Effector memory CD4-positive, alpha-beta T cell (primary cell): ENCODE measurements around the gene MCOLN3.

ENCODE experiments used
- DNase-seq, 3 donors: peaks; one replicate each; pipeline ENCODE4 v3.0.0-alpha.2; 2020
- H3K27ac ChIP-seq: 2 replicates; pipeline ENCODE4 v1.7.0; 2013; ENCODE audit warnings: mild to moderate bottlenecking, low read length, moderate library complexity; ENCODE audit not compliant: insufficient read depth, poor library complexity, severe bottlenecking
- H3K27me3 ChIP-seq: replicated peaks from 2 replicates; pipeline ENCODE4 v1.7.0; 2013; ENCODE audit warnings: mild to moderate bottlenecking, low read length; ENCODE audit not compliant: insufficient read depth, control insufficient read depth, poor library complexity, severe bottlenecking
- H3K36me3 ChIP-seq: 2 replicates; pipeline ENCODE4 v1.7.0; 2013; ENCODE audit warnings: mild to moderate bottlenecking, low read length, moderate library complexity; ENCODE audit not compliant: control insufficient read depth, insufficient read depth
- H3K4me1 ChIP-seq: 2 replicates; pipeline ENCODE4 v1.7.0; 2013; ENCODE audit warnings: low read length, mild to moderate bottlenecking; ENCODE audit not compliant: control insufficient read depth, insufficient read depth, poor library complexity, severe bottlenecking
- H3K4me3 ChIP-seq: 2 replicates; pipeline ENCODE4 v1.7.0; 2013; ENCODE audit warnings: low read length, low read depth, mild to moderate bottlenecking; ENCODE audit not compliant: insufficient read depth, poor library complexity, severe bottlenecking
- H3K9me3 ChIP-seq: 2 replicates; pipeline ENCODE4 v1.7.0; 2013; ENCODE audit warnings: mild to moderate bottlenecking, low read length, moderate library complexity; ENCODE audit not compliant: control insufficient read depth

The MCOLN3 gene

GRCh38 chr1:85054664-85055063 is 6.4 kb upstream of the MCOLN3 start:
- Histone ChIP-seq H3K4me1 (peaks cover 18% of the 10 kb centered on the region), H3K4me3 (no peak overlapping the region), H3K27ac (no peak overlapping the region), H3K9me3 (no peaks in the 10 kb centered on the region), H3K27me3 (peaks cover 8% of the 10 kb centered on the region), H3K36me3 (no peaks in the 10 kb centered on the region)
- DNase-seq = no peak

GRCh38 chr1:85049735-85050166 is 1.5 kb upstream of the MCOLN3 start:
- Histone ChIP-seq H3K27ac (no peak overlapping the region), H3K4me3 (no peak overlapping the region), H3K27me3 (peaks cover 19% of the 10 kb centered on the region), H3K36me3 (no peaks in the 10 kb centered on the region), H3K9me3 (no peaks in the 10 kb centered on the region), H3K4me1 (peaks cover 32% of the 10 kb centered on the region)
- DNase-seq = no peak

GRCh38 chr1:85047472-85048295 is 616 bp downstream of the MCOLN3 start:
- Histone ChIP-seq H3K4me3 (peak overlapping the region; percentile 59), H3K4me1 (peaks cover 32% of the 10 kb centered on the region), H3K27ac (no peak overlapping the region), H3K27me3 (peaks cover 19% of the 10 kb centered on the region), H3K36me3 (no peaks in the 10 kb centered on the region), H3K9me3 (no peaks in the 10 kb centered on the region)
- no peak for DNase-seq

- H3K4me1 ChIP-seq = peaks cover 32% of the 10 kb centered on the region
- peaks cover 19% of the 10 kb centered on the region for H3K27me3 ChIP-seq
- H3K36me3 ChIP-seq = no peaks in the 10 kb centered on the region
- DNase-seq = no peak
- no peak overlapping the region for H3K4me3 ChIP-seq
- H3K27ac ChIP-seq = no peak overlapping the region
- H3K9me3 ChIP-seq = no peaks in the 10 kb centered on the region
These were observed 1.2 kb downstream of the MCOLN3 start for GRCh38 chr1:85047144-85047471.

GRCh38 chr1:85042413-85042812 is 5.9 kb downstream of the MCOLN3 start:
- no peak for DNase-seq
- Histone ChIP-seq H3K4me1 (peaks cover 4% of the 10 kb centered on the region), H3K27me3 (no peaks in the 10 kb centered on the region), H3K9me3 (no peaks in the 10 kb centered on the region), H3K27ac (no peak overlapping the region), H3K36me3 (no peaks in the 10 kb centered on the region), H3K4me3 (no peak overlapping the region)

- Histone ChIP-seq H3K27me3 (no peaks in the 10 kb centered on the region), H3K36me3 (no peaks in the 10 kb centered on the region), H3K27ac (no peak overlapping the region), H3K9me3 (no peaks in the 10 kb centered on the region), H3K4me3 (no peak overlapping the region), H3K4me1 (no peaks in the 10 kb centered on the region)
- DNase-seq = no peak
These were observed 6.5 kb downstream of the MCOLN3 start for GRCh38 chr1:85041793-85042192.

GRCh38 chr1:85033221-85033620 is 15.1 kb downstream of the MCOLN3 start:
- Histone ChIP-seq H3K4me1 (no peaks in the 10 kb centered on the region), H3K9me3 (no peaks in the 10 kb centered on the region), H3K36me3 (no peaks in the 10 kb centered on the region), H3K27me3 (no peaks in the 10 kb centered on the region), H3K27ac (no peak overlapping the region), H3K4me3 (no peak overlapping the region)
- DNase-seq = no peak

- Histone ChIP-seq H3K36me3 (no peaks in the 10 kb centered on the region), H3K9me3 (no peaks in the 10 kb centered on the region)
These were observed 17.8 kb downstream of the MCOLN3 start for GRCh38 chr1:85030536-85030935.

GRCh38 chr1:85028151-85028550 is 20.1 kb downstream of the MCOLN3 start:
- peaks cover 4% of the 10 kb centered on the region for H3K4me1 ChIP-seq
- no peak overlapping the region for H3K27ac ChIP-seq
- H3K27me3 ChIP-seq = no peaks in the 10 kb centered on the region
- H3K4me3 ChIP-seq = no peak overlapping the region
- DNase-seq = no peak
- no peaks in the 10 kb centered on the region for H3K36me3 ChIP-seq
- H3K9me3 ChIP-seq = no peaks in the 10 kb centered on the region

More at GRCh38 chr1:85030536-85030935, 17.8 kb downstream of the MCOLN3 start:
- Histone ChIP-seq H3K27me3 (no peaks in the 10 kb centered on the region), H3K27ac (no peak overlapping the region), H3K4me1 (peaks cover 4% of the 10 kb centered on the region), H3K4me3 (no peak overlapping the region)
- DNase-seq = no peak

GRCh38 chr1:85027242-85027983 is 20.9 kb downstream of the MCOLN3 start:
- Histone ChIP-seq H3K4me3 (no peak overlapping the region), H3K36me3 (no peaks in the 10 kb centered on the region), H3K9me3 (no peaks in the 10 kb centered on the region), H3K27ac (no peak overlapping the region), H3K27me3 (no peaks in the 10 kb centered on the region), H3K4me1 (peaks cover 4% of the 10 kb centered on the region)
- no peak for DNase-seq
